ENCODE measurements around the gene DYNC1H1. TPM values are rescaled to one million over a fixed set of nuclear protein-coding genes. Genes with fewer than 3 reads are reported as not detected.
"Not testable (repeated sequence)": the region's sequence is repeated elsewhere in the genome, so short reads cannot be mapped to it uniquely, and the experiment has no call there.

The DYNC1H1 gene
- total and polyA plus RNA-seq, 2 donors (not counting 1 experiment from before 2014, with no cell fraction given) = 73.2 to 257 TPM

- Histone ChIP-seq H3K27me3 (replicated peaks in 1 of 4; ENCODE audit: control extremely low read depth in 1 of 4, control insufficient read depth in 3 of 4, insufficient read depth in 4 of 4, low read length in 3 of 4) (peaks cover 0 to 1% (median 0%) of the 10 kb centered on the region in 4 experiments), H3K4me3 (ENCODE audit: control extremely low read depth in 1 of 5, extremely low read depth in 1 of 5, insufficient read depth in 1 of 5, low read depth in 2 of 5, low read length in 4 of 5) (no peak overlapping the region), H3K79me2 (ENCODE audit: control insufficient read depth, insufficient read depth, low read length) (no peaks in the 10 kb centered on the region), H2AFZ (ENCODE audit: insufficient read depth, low read depth, low read length, poor library complexity, severe bottlenecking) (no peak overlapping the region), H3K9ac (ENCODE audit: low read length) (no peak overlapping the region), H3K27ac (ENCODE audit: low read length in 2 of 2) (no peak overlapping the region), H3K36me3 (replicated peaks in 1 of 2; ENCODE audit: control extremely low read depth in 1 of 2, control insufficient read depth in 1 of 2, extremely low read depth in 1 of 2, insufficient read depth in 2 of 2, low read length in 1 of 2) (no peaks in the 10 kb centered on the region), H4K20me1 (ENCODE audit: control insufficient read depth, insufficient read depth, low read length, poor library complexity, severe bottlenecking) (no peaks in the 10 kb centered on the region), H3K9me3 (ENCODE audit: control extremely low read depth in 1 of 3, control insufficient read depth in 2 of 3, insufficient read depth in 1 of 3, low read length in 2 of 3) (no peaks in the 10 kb centered on the region), H3K4me1 (ENCODE audit: control insufficient read depth in 2 of 2, insufficient read depth in 2 of 2, low read length in 2 of 2) (peaks cover 0 to 3% of the 10 kb centered on the region in 2 donors), H3K4me2 (replicated peaks; ENCODE audit: low read depth, low read length, poor library complexity, severe bottlenecking) (no peak overlapping the region)
- CTCF ChIA-PET = interaction anchor here (0.7 to 4.0 kb wide), 4 partner anchors 13 to 257 kb away, joined by 3 to 37 read pairs (median 8); no protein-coding TSS in a partner anchor
- Mint-ChIP-seq H3K9me3 (ENCODE audit: insufficient read depth) (no peaks in the 10 kb centered on the region), H3K27me3 (no peaks in the 10 kb centered on the region), H3K4me1 (peaks cover 4% of the 10 kb centered on the region), H3K4me3 (no peak overlapping the region), H3K27ac (no peak overlapping the region)
- POLR2A ChIA-PET = no interaction called here
- 89% methylated on average over 9 of the region's 14 CpGs for WGBS (ENCODE audit: insufficient coverage)
- ATAC-seq (ENCODE audit: low read depth) = no peak
- DNase-seq = no peak
- intact Hi-C loops (cut with micrococcal nuclease) = loop anchor here (1.0 kb wide), 2 partner anchors 22 to 32 kb away; no protein-coding TSS in a partner anchor
- TF ChIP-seq CTCF (IDR thresholded peaks at IDR 0.05) (no peak), EZH2 (IDR thresholded peaks at IDR 0.05; ENCODE audit: borderline replicate concordance, insufficient read depth, low read depth, low read length, poor library complexity, severe bottlenecking) (no peak)
Observed at GRCh38 chr14:102063808-102064429, 99.5 kb downstream of the DYNC1H1 start.

GRCh38 chr14:102064590-102064989, 100.2 kb downstream of the DYNC1H1 start:
- H3K9me3 Mint-ChIP-seq (ENCODE audit: insufficient read depth); H3K9ac ChIP-seq (ENCODE audit: low read length); H3K4me1 ChIP-seq (ENCODE audit: control insufficient read depth in 2 of 2, insufficient read depth in 2 of 2, low read length in 2 of 2); ATAC-seq (ENCODE audit: low read depth); H3K27me3 ChIP-seq (replicated peaks in 1 of 4; ENCODE audit: control extremely low read depth in 1 of 4, control insufficient read depth in 3 of 4, insufficient read depth in 4 of 4, low read length in 3 of 4); H3K79me2 ChIP-seq (ENCODE audit: control insufficient read depth, insufficient read depth, low read length); POLR2A ChIA-PET; H3K27ac Mint-ChIP-seq; H2AFZ ChIP-seq (ENCODE audit: insufficient read depth, low read depth, low read length, poor library complexity, severe bottlenecking); H3K27me3 Mint-ChIP-seq; H3K4me3 Mint-ChIP-seq; H3K27ac ChIP-seq (ENCODE audit: low read length in 2 of 2); H4K20me1 ChIP-seq (ENCODE audit: control insufficient read depth, insufficient read depth, low read length, poor library complexity, severe bottlenecking); DNase-seq; H3K4me1 Mint-ChIP-seq; H3K4me2 ChIP-seq (replicated peaks; ENCODE audit: low read depth, low read length, poor library complexity, severe bottlenecking); H3K9me3 ChIP-seq (ENCODE audit: control extremely low read depth in 1 of 3, control insufficient read depth in 2 of 3, insufficient read depth in 1 of 3, low read length in 2 of 3); intact Hi-C loops (cut with micrococcal nuclease); H3K4me3 ChIP-seq (ENCODE audit: control extremely low read depth in 1 of 5, extremely low read depth in 1 of 5, insufficient read depth in 1 of 5, low read depth in 2 of 5, low read length in 4 of 5); H3K36me3 ChIP-seq (replicated peaks in 1 of 2; ENCODE audit: control extremely low read depth in 1 of 2, control insufficient read depth in 1 of 2, extremely low read depth in 1 of 2, insufficient read depth in 2 of 2, low read length in 1 of 2): not testable (repeated sequence)
- CTCF ChIA-PET = interaction anchor here (0.7 to 4.0 kb wide), 2 partner anchors 12 to 32 kb away, joined by 4 to 37 read pairs; no protein-coding TSS in a partner anchor
- 92% methylated on average over 7 of the region's 8 CpGs for WGBS (ENCODE audit: insufficient coverage)
